GM10248 (cell line): ENCODE results near the gene CHST13.
A peak's percentile ranks its signal among the peaks of the same experiment; 100 is the strongest.

Experiments
- CTCF ChIA-PET: fragments of 300-600 bp; sonication (Branson Sonifier 250); formaldehyde crosslinking; extraction: SDS; loops from one replicate; lab custom pipeline; 2021; ENCODE audit warnings: antibody characterized with exemption; lab: Yijun Ruan, JAX
- POLR2A ChIA-PET: fragments of 350-650 bp; sonication (Branson Sonifier 250); formaldehyde crosslinking; extraction: SDS; loops from one replicate; lab custom pipeline; 2020; ENCODE audit warnings: antibody characterized with exemption; lab: Yijun Ruan, JAX
- DNase-seq: peaks from one replicate; pipeline ENCODE4 v3.0.0; 2012; ENCODE audit errors: extremely low spot score
- CTCF ChIP-seq: IDR thresholded peaks from 2 replicates; pipeline ENCODE4 v1.5.1; 2012; ENCODE audit warnings: mild to moderate bottlenecking, low read depth; ENCODE audit errors: extremely low read depth, missing control alignments, control extremely low read depth

CHST13 gene

GRCh38 chr3:126567696-126568438 is 43.9 kb downstream of the CHST13 start:
- POLR2A ChIA-PET: no interaction called here
- TF ChIP-seq CTCF: no peak
- DNase-seq: peak; percentile 8
- CTCF ChIA-PET: no interaction called here

GRCh38 chr3:126568776-126569342 is 44.9 kb downstream of the CHST13 start:
- no peak for TF ChIP-seq CTCF
- POLR2A ChIA-PET: no interaction called here
- CTCF ChIA-PET: no interaction called here
- DNase-seq: peak; percentile 9

- no peak for DNase-seq
- ChIA-PET CTCF (no interaction called here), POLR2A (no interaction called here)
- TF ChIP-seq CTCF: no peak
These were observed 45.5 kb downstream of the CHST13 start for GRCh38 chr3:126569390-126569975.

- POLR2A ChIA-PET: no interaction called here
- peak; percentile 8 for DNase-seq
- CTCF ChIA-PET: interaction anchor here (1.2 kb wide), 1 partner anchor 39 kb away, joined by 3 read pairs; no protein-coding TSS in a partner anchor
- TF ChIP-seq CTCF: no peak
These were observed 46.2 kb downstream of the CHST13 start for GRCh38 chr3:126570103-126570541.

- ChIA-PET POLR2A (no interaction called here), CTCF (interaction anchor here (1.2 kb wide), 1 partner anchor 38 kb away, joined by 3 read pairs; no protein-coding TSS in a partner anchor)
- peak; percentile 9 for DNase-seq
- no peak for TF ChIP-seq CTCF
These were observed 47.1 kb downstream of the CHST13 start for GRCh38 chr3:126571078-126571477.

GRCh38 chr3:126573492-126574117 is 49.6 kb downstream of the CHST13 start:
- ChIA-PET POLR2A (no interaction called here), CTCF (no interaction called here)
- DNase-seq: no peak
- no peak for TF ChIP-seq CTCF
